SIG-M5 (cell line): ENCODE data around the gene MGAT4B.
"Not testable (repeated sequence)": the region's sequence is repeated elsewhere in the genome, so short reads cannot be mapped to it uniquely, and the experiment has no call there.

Experiments
- DNase-seq: peaks from one replicate; lab custom pipeline; 2025; lab: John Stamatoyannopoulos, UW

MGAT4B gene

DNA sequence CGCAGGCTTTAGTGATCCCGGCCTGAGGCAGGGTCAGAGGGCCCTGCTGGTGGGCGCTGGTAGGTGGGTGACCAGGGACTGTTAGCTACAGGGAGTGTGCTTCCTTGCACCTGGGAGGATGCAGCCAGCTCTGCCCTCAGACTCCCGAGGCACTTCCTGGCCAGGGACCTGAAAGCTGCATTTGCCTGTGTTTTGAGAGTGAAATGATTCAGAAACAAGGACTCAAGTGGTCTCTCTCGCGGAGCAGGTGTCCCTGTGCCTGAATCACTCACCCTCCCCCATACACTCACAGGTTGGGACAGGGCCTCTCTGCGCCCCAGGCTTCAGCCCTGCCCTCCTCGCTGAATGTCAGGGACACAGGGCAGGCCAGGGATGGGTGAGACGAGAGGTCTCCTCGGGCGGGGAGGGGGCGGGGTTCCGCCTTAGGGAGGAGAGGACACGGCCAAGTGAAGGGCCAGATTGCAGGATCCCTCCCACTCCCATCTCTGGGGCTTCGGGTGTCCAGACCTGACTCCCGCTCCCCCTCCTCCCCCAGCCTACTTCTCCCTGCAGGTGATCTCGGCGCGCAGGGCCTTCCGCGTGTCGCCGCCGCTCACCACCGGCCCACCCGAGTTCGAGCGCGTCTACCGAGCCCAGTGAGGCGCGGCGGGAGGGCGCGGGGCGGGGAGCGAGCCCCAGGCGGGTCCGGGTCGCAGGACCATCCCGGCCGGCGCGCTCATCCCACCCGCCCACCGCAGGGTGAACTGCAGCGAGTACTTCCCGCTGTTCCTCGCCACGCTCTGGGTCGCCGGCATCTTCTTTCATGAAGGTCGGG lies 11.4 kb downstream of the MGAT4B start:
- DNase-seq, result no peak

DNA sequence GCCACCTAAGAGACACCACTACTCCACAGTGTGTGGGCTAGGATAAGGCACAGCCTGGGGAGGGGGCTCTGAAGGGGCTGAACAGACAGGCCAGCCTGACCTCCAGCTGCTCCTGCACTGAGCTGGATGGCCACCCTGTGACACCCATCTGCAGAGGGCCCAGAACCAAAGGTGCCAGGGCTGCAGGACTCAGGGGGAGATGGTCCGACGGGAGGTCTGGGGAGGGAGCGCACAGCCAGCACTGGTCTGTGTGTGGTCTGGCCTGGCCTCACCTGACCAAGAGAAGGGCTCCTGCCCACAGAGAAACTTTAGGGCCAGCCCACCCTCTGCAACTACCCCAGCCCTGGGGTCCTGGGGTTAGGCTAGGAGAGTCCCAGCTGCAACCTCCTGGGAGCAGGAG lies 12.1 kb downstream of the MGAT4B start:
- DNase-seq, result no peak

DNA sequence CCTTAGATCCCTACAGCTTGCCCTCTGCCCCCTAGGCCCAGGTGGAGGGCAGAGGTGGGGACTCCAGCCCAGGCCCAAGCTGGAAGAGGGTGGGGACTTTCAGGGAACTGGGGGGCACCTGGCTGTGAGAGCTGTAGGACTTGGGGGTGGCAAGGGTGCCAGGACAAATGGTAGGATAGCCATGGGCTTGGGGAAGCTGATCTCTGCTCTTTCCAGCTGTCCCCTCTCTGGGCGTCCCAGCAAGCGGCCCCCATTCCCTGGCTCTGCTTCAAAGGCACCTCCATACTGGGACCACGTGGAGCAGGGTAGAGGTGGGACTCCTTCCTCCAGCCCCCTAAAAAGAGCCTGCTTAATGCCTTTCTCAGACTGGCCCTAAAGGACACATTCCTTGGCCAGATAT lies 12.5 kb downstream of the MGAT4B start:
- DNase-seq, result no peak

DNA sequence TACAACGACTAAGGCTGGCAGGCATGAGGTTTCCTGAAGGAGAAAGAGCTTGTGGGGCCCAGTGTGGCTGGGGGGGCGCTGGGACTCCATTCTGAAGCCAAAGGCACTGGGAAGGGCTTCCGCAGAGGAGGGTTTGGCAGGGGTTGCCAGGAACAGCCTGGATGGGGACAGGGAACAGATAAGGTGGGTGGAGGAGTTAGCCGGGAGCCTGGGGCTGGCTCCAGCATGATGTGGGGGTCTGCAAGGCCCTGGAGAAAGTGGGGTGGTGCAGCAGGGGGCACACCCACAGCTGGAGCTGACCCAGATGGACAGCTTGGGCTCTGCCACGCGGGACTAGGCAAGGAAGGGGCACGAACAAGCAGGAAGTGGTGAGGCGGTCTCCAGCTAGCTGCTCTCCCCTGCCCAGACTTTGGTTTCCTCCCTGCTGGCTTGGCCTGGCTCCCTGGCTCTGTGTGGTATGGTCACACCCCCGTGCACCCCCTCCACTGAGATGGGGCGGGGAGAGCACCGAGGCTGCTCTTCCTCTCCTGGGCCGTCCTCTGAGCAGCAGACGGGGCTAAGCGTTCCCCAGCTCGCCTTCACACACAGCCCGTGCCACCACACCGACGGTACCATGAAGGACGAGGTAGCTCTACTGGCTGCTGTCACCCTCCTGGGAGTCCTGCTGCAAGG lies 13.1 kb downstream of the MGAT4B start, which contains the start of gene LTC4S:
Gene LTC4S, plus strand, starts transcription at position 519 of the 672 bp plus-strand sequence. Its CDS starts 95 bp downstream, at position 614.
- no peak for DNase-seq

DNA sequence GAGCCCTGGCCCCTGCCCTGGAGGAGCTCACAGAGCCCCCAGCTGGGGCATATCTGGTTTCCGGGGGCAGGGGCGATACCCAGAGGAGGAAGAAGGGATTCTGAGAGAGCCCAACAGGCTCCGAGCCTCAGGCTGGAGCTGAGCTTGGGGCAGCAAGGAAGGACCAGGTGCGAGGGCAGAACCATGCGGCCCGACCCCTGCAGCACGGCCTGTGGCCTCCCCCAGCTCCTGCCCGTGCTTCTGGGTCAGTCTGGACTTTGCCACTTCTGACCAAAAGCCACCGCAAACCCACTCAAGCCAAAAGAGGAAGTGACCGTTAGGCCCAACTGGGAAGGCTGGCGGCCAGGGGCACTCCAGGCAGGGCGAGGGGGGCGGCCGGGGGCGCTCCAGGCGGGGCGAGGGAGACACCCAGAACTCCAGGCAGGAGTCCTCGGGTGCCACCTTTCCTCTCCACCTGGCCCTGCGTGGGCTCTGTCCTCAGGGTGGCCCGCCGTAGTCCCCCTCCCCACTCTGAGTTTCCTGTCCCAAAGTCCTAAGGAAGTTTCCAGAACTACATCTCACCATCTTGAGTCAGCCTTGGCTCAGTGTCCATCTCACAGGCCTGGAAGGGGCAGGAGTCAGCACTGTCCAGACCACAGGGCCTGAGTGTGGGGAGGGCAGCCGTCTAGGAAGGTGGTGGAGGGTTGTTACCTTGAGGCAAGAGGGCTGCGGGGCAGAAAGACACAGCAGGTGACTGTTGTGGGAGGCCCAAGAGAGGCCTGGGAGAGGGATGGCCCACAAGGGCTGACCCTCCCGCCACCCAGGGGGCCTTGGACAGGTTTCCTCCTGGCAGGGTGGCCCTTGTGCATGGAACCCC lies 13.8 kb downstream of the MGAT4B start:
- DNase-seq, result no peak

DNA sequence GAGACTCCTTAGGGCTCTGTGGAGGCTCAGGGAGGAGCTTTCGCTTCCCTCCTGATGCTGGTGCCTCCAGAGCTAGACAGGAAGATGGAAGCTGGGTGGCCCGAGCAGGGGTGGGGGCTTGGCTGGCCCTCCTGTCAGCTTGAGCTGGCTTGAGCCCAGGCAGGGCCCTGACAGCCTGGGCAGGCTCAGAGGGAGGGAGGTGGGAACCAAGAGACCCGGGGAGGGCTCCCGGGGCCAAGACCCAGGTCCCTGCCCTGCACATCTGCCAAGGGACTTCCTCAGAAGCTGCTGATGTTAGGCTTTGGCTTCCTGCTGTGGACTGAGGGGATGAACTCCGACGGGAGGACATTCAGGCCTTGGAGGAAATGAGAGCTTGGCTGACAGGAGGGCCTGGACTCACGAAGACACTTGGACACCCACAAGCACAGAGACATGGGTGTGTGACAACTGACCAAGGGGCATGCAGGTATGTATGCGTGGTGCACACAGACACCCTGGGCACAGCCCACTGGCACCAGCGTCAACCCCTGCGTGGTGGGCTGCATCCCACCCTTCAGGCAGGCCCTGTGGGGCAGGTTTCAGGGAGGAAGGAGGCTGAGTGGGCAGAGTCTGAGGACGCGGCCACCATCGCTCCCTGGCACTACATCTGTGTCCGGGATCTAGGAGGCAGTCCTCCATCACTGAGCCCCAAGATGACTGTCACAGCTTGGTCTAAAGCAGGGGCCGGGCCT lies 14.6 kb downstream of the MGAT4B start:
- no peak for DNase-seq

DNA sequence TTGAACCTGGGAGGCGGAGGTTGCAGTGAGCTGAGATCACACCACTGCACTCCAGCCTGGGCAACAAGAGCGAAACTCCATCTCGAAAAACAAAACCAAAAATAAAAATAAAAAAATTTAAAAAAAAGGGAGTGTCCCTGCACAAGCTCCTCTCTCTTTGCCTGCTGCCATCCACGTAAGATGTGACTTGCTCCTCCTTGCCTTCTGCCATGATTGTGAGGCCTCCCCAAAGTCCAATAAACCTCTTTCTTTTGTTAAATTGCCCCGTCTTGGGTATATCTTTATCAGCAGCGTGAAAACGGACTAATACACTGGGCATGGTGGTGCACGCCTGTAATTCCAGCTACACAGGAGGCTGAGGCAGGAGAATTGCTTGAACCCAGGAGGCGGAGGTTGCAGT lies 17.4 kb downstream of the MGAT4B start:
- not testable (repeated sequence) for DNase-seq

DNA sequence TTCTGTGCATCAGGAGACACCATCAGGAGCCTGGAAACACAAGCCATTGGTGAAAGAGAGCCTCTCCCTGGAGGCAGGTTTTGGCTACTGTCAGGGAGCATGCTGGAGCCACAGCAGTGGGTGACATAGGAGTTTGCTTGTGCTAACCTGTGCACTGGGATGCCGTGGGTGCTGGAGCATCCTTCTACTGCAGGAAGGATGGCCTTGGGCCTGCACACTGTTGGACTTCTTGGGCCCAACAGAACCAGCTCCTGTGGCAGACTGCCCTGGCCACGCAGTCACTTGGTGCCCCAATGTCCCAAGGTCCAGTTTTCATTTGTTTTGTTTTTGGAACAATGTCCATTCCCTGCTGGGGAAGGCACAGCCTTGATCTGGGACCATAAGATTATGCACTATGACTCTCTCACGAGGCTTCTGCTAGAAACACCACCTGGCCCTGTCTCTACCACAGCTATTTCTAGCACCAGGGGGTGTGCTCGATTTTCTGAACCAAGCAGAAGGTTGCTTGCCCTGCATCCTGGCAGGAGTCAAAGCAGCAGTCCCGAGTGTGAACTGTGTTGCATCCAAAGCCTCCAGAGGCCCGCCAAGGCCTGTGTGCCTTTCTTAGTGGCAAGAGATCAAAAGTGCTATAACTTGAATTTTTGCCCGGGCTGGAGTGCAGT lies 18.3 kb downstream of the MGAT4B start:
- no peak for DNase-seq

DNA sequence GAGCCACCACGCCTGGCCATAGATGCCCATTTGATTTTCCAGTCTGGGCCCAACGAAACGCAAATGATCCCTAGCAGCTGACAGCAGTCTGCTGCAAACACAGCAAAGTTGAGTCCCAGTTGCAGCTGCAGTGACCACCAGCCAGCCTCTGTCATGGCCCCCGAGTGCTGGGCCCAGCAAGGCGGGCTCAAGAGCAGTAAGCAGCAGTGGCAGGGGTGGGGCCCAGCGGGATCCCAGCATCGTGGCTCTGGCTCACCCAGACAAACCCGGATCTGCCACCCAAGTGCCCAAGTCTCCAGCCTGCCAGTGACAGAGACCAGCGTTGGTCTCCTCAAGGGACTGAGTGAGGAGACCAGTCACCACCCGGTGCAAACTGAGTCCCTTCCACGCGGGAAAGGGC lies 19.8 kb downstream of the MGAT4B start:
- no peak for DNase-seq

DNA sequence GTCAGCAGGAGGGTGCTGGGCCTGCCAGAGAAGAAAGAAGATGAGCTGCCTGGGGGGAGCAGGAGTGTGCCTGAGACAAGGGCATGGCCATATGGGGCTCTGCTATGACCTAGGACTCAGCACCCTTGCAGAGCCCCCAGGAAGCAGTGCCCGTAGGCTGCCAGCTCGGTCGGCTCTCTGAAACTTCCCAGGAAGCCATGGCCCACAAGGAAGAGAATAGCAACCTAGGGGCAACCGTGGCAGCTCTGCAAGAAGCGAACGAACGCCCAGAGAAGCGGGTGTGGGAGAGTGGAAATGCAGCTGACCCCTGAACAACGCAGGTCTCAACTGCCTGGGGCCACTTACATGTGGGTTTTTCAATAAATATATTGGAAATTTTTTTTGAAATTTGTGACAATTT lies 23.5 kb downstream of the MGAT4B start:
- no peak for DNase-seq

DNA sequence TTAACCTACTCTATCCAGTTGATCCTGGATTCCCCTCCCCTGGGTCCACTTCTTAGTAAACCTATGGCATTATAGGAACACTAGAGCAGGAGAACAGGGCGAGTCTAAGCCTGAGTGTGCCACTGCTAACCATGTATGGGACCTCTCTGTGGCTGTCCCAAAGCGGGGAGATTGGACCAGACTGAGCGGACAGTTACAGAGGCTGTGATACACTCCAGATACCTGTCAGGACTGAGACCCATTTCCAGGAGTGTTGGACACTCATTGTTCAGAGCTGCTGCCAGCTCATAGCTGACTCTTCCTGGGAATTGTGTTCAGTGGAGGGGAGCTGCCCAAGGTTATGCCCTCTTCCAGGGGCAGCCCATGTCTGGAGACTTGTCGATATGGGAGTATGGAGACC lies 24.8 kb downstream of the MGAT4B start:
- no peak for DNase-seq

DNA sequence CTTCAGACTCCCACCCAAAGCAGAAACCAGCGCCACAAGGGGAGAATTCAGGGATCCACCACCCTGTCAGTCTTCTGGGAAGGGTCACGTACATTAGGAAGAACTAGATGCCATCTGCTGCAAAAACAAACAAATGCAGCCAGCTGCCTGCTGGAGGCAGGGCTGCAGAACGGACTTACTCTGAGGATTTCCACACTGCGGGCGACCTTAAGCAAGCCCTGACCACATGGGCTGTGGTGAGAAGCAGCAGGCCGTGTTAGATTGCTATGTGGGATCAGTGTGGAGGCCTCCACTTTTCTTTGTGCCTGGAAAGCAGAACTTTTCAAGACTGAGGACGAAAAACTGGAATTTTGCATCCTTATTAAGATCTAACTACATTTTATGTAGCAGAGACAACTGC lies 26.3 kb downstream of the MGAT4B start:
- no peak for DNase-seq

DNA sequence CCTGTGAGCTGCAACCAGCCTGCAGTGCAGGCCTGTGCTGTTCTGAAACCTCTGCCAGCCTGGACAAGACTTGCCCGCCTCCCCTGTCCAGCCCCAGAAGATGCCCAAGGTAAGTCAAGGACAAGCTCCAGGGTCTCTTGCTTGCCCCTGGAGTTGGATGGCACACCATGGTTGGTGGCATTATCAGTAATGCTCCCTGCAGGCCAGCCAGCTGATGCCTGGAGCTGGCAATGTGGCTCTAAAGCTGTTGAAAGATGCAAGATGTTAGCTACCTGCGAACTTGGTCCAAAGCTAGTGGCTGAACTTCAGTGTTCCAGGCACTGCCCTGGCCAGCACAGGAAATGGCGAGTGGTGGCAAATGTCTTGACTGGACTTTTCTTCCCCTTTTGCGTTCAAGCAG lies 26.8 kb downstream of the MGAT4B start:
- no peak for DNase-seq

DNA sequence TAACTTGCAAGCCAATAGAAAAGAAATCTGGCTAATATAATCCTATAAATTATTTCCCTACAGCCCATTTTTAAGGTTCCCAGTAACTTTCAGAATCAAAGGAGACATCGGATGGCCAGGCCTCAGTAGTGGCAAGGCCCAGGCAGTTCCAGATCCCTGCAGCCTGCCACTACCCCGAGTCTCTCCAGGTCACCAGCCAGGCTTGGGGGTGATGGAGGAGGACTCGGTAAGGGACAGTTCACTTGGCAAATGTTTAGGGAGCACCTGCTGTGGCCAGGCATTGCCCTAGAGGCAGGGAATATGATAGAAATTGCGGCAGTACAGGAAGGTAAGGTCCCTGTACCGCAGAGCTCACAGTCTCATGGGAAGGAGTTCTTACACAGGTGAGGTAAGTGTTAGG lies 28.1 kb downstream of the MGAT4B start:
- DNase-seq, result no peak

DNA sequence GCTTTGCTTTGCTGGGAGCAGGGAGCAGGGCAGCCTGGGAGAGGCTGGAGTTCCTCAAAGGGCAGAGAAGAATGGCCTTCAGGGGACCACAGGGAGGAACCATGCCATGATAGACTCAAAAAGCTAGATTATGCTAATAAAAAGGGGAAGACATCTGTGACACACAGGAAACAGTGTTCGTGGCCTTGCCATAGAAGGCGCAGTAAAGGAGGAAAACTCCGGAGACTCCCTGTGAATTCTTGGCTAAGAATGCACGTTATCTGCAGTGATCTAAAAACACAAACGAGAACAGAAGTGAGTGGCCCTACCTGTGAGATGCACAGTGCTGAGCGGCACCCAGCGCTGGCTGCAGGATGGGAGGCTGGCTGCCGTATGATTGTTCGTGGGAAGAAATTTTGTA lies 28.8 kb downstream of the MGAT4B start:
- no peak for DNase-seq

DNA sequence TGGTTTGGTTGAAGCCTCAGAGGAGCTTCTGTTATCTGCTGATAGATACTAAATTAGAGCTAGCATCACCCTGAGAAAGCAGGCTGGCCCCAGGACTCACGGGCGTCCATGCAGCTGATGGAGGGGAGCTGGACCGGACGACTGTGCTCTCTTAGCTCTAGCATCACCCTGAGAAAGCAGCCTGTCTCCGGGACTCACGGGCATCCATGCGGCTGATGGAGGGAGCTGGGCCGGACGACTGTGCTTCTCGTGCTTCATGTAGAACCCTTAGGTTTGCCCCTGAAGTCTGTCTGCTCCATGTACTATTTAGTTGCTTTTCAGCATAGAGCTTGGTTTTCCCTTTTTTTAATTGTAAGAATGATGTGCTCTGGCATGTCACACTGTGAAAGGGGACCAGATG lies 29.2 kb downstream of the MGAT4B start:
- no peak for DNase-seq

DNA sequence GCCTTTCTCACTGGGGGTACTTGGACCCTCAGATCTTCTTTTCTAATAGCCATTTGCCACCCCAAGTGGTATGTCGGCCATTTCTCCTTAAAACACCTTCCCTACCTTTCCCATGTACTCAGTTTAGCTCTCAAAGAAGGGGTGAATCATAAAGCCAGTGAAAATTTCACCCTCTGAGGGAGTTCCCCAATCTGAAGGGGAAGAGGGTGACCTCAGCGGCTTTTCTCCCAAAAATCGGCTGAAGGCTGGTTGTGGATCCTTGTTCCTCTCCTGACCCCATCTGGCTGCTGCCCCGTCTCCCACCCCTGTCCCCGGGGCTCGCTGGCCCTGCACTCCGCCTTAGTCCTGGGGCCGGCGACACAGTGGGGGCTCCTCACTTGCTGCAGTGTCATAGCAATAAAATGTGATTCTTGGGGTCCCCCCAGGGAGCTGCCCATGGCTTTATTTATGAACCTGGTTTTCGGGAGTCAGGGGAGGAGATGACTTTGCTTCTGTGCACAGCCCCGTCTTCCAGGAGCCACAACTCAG lies 30.2 kb downstream of the MGAT4B start:
- DNase-seq, result no peak

DNA sequence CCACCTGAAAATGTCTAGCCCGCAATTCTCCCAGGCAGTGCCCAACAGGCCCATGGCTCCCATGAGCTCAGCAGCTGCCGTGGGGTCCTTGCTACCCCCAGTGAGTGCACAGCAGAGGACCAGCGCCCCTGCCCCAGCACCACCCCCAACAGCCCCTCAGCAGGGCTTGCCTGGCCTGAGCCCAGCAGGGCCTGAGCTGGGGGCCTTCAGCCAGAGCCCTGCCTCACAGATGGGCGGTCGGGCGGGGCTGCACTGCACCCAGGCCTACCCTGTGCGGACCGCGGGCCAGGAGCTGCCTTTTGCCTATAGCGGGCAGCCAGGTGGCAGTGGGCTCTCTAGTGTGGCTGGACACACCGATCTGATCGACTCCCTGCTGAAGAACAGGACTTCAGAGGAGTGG lies 32.2 kb downstream of the MGAT4B start:
- DNase-seq, result no peak

DNA sequence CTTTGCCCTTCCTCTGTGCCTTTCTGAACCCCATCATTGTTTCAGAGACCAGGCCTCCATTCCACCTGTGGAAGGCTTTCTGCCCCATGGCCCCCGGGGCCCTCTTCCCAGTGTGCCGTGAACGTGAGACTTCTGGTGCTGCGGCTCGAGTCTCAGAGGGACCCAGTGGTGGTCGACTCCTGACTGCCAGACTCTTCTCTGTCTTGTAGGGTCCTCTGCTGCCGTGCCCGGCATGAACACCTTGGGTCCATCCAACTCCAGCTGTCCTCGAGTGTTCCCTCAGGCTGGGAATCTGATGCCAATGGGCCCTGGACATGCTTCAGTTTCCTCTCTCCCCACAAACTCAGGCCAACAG lies 33.0 kb downstream of the MGAT4B start:
- no peak for DNase-seq

DNA sequence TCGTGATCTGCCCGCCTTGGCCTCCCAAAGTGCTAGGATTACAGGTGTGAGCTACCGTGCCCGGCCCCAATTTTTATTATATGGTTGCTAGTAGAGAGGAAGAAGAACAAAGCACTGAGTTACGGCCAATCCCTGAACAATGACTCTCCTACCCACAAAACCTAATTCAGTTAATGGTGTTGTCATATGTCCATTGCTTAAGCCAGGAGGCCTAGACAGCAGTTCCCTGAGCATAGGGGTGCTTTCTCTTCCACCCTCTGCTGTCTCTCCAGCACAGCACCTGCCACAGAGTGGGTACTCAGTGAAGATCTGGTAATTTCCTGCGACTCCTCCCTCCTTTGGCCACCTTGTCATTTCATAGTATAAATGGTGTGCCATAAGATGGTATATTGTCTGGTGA lies 34.3 kb downstream of the MGAT4B start:
- DNase-seq, result no peak

DNA sequence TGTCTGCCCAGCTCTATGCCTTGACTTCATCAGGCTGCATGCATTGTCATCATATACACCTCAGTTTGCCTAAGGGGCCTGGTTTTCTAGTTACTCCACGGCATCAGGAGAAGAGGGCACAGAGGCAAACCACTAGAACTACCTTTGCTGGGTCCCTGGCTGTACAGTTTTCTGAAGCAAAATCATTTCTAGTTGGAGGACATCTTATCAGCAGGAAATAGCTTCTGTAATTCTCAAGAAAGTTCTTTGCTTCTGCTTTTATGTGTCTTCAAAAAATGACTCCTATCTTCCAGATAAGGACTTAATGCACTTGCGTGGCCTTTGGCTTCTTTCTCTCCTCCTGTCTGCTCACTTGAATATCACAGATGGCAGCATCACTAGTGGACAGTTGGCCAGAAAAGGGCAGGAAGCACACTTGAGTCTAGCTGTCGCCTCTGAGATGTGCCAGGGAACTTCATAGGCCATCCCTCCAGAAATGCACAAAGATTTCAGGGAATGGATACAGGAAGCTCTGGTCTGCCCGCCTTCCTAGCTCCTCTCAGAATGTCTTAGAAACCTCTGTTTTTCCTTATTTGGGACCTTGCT lies 35.3 kb downstream of the MGAT4B start:
- DNase-seq, result no peak
